ENCODE results near the gene BAZ1B. TPM values are rescaled to one million over a fixed set of nuclear protein-coding genes. Genes with fewer than 3 reads are reported as not detected.
A peak's percentile ranks its signal among the peaks of the same experiment; 100 is the strongest.
"Not testable (repeated sequence)": the region's sequence is repeated elsewhere in the genome, so short reads cannot be mapped to it uniquely, and the experiment has no call there.

BAZ1B gene
- total RNA-seq, 1 donor from 2014 or later, result 43.1 TPM

- no peak for DNase-seq
Observed at GRCh38 chr7:73426016-73426415, 96.1 kb downstream of the BAZ1B start.

- DNase-seq, result no peak
Observed at GRCh38 chr7:73425356-73425983, 96.6 kb downstream of the BAZ1B start.

GRCh38 chr7:73424489-73424885 is 97.6 kb downstream of the BAZ1B start:
- DNase-seq, result no peak

GRCh38 chr7:73423519-73424488 is 98.3 kb downstream of the BAZ1B start:
- no peak for DNase-seq

GRCh38 chr7:73420610-73421009 is 101.5 kb downstream of the BAZ1B start:
- DNase-seq, result not testable (repeated sequence)

- DNase-seq, result not testable (repeated sequence)
Observed at GRCh38 chr7:73420016-73420415, 102.1 kb downstream of the BAZ1B start.

GRCh38 chr7:73418113-73418703 is 103.9 kb downstream of the BAZ1B start:
- no peak for DNase-seq

- DNase-seq, result not testable (repeated sequence)
Observed at GRCh38 chr7:73410541-73411131, 111.5 kb downstream of the BAZ1B start.

- not testable (repeated sequence) for DNase-seq
Observed at GRCh38 chr7:73404860-73405259, 117.2 kb downstream of the BAZ1B start.

- peak; percentile 20 for DNase-seq
Observed at GRCh38 chr7:73399185-73400050, 122.7 kb downstream of the BAZ1B start.

GRCh38 chr7:73397521-73398281 is 124.4 kb downstream of the BAZ1B start:
- peak; percentile 46 for DNase-seq

GRCh38 chr7:73395538-73396503 is 126.3 kb downstream of the BAZ1B start:
- DNase-seq, result no peak

- no peak for DNase-seq
Observed at GRCh38 chr7:73394422-73394821, 127.7 kb downstream of the BAZ1B start.

- no peak for DNase-seq
Observed at GRCh38 chr7:73391396-73391795, 130.7 kb downstream of the BAZ1B start.

Small RNA genes lying within 50 kb of the gene (small RNA-seq; reads per million reads assigned to genes)
- not detected for gene RF00019 (ENCODE audit: low replicate concordance)
- gene RNU6-1198P (ENCODE audit: low replicate concordance), result not detected

Other genes starting within 250 kb of the BAZ1B start
- 9.4 TPM for gene NSUN5, start 213.5 kb downstream of the BAZ1B start, total RNA-seq
- 0.20 TPM for gene TRIM50, start 194.2 kb downstream of the BAZ1B start, total RNA-seq
- not detected for gene FKBP6, start 194.1 kb downstream of the BAZ1B start, total RNA-seq
- 1.4 TPM for gene FZD9, start 88.5 kb downstream of the BAZ1B start, total RNA-seq
- gene BCL7B, start 35.4 kb upstream of the BAZ1B start, total RNA-seq, result 8.5 TPM
- 33.2 TPM for gene TBL2, start 56.3 kb upstream of the BAZ1B start, total RNA-seq
- gene MLXIPL, start 102.2 kb upstream of the BAZ1B start, total RNA-seq, result 22.3 TPM
- 3.6 TPM for gene VPS37D, start 145.5 kb upstream of the BAZ1B start, total RNA-seq
- 3.4 TPM for gene DNAJC30, start 161.2 kb upstream of the BAZ1B start, total RNA-seq
- 28.0 TPM for gene BUD23, start 161.3 kb upstream of the BAZ1B start, total RNA-seq
- 8.5 TPM for gene STX1A, start 197.4 kb upstream of the BAZ1B start, total RNA-seq
- gene ABHD11, start 216.5 kb upstream of the BAZ1B start, total RNA-seq, result 8.0 TPM
- gene CLDN3, start 248.0 kb upstream of the BAZ1B start, total RNA-seq, result 0.20 TPM

Data from skin of body (tissue), 3 donors.